A549 (cell line): ENCODE results near the gene GSTO2. TPM values are rescaled to one million over a fixed set of nuclear protein-coding genes. Genes with fewer than 3 reads are reported as not detected.

Experiments
- ATAC-seq, 2 experiments: fragments of 200-7000 bp in 1 of 2; fragments of >200 bp in 1 of 2; cut with Nextera tagmentation in 1 of 2; cut with Tn5 transposase in 1 of 2; 3 replicates each; pipeline versions ENCODE4 v1.8.0 to v1.9.1; 2018 to 2020; ENCODE audit warnings: mild to moderate bottlenecking in 1 of 2, moderate library complexity in 1 of 2
- CTCF ChIA-PET: fragments of 300-600 bp; sonication (Branson Sonifier 250); formaldehyde crosslinking; extraction: SDS; loops from one replicate; lab custom pipeline; 2021; ENCODE audit warnings: antibody characterized with exemption, inconsistent platforms; lab: Yijun Ruan, JAX
- POLR2A ChIA-PET: fragments of 350-600 bp; formaldehyde crosslinking; extraction: SDS; loops from one replicate; lab custom pipeline; 2021; ENCODE audit warnings: antibody characterized with exemption, inconsistent platforms; lab: Yijun Ruan, JAX
- DNase-seq, 2 experiments: peaks; one replicate each; pipeline versions ENCODE4 v3.0.0 to v3.0.0-alpha.2; 2011 to 2016; ENCODE audit warnings: low read depth in 1 of 2, low spot score in 1 of 2
- FAIRE-seq: peaks from 2 replicates; lab custom pipeline; 2011; peaks lifted over from hg19 to GRCh38; lab: Jason Lieb, UNC
- H3K27ac ChIP-seq, 2 experiments: fragments of >200 bp; sonication (Bioruptor Twin); formaldehyde crosslinking; 3 replicates each; pipeline ENCODE4 v1.5.1; 2016 to 2017
- H3K4me1 ChIP-seq: fragments of >200 bp; sonication (Bioruptor Twin); formaldehyde crosslinking; 3 replicates; pipeline ENCODE4 v1.6.1; 2016
- H3K4me2 ChIP-seq: fragments of >200 bp; sonication (Bioruptor Twin); formaldehyde crosslinking; 3 replicates; pipeline ENCODE4 v1.6.1; 2016
- H3K4me3 ChIP-seq: fragments of >200 bp; sonication (Bioruptor Twin); formaldehyde crosslinking; 3 replicates; pipeline ENCODE4 v1.5.1; 2016
- H3K9me3 ChIP-seq: fragments of >200 bp; sonication (Bioruptor Twin); formaldehyde crosslinking; 3 replicates; pipeline ENCODE4 v1.6.1; 2016
- CBX2 ChIP-seq: fragments of 200-600 bp; sonication (generic); IDR thresholded peaks from 2 replicates; pipeline ENCODE4 v1.6.1; 2016; ENCODE audit warnings: low read depth, mild to moderate bottlenecking, borderline replicate concordance
- CEBPB ChIP-seq, 2 experiments: fragments of >200 bp in 1 of 2; sonication (Bioruptor Twin) in 1 of 2; formaldehyde crosslinking in 1 of 2; IDR thresholded peaks; 2 replicates each; pipeline ENCODE4 v1.6.1; 2012 to 2016
- CHD2 ChIP-seq: fragments of 150-350 bp; IDR thresholded peaks from 2 replicates; pipeline ENCODE4 v1.6.1; 2014; ENCODE audit warnings: low read length; ENCODE audit not compliant: partially characterized antibody
- CHD4 ChIP-seq: fragments of 200-600 bp; sonication (generic); IDR thresholded peaks from 2 replicates; pipeline ENCODE4 v1.6.1; 2016; ENCODE audit warnings: antibody characterized with exemption, mild to moderate bottlenecking, borderline replicate concordance
- EHMT2 ChIP-seq: fragments of 200-600 bp; sonication (generic); IDR thresholded peaks from 2 replicates; pipeline ENCODE4 v1.6.1; 2016; ENCODE audit warnings: antibody characterized with exemption, low read depth, mild to moderate bottlenecking, moderate library complexity
- FOXS1 ChIP-seq: fragments of 250-450 bp; sonication (Bioruptor Pico); IDR thresholded peaks from 2 replicates; pipeline ENCODE4 v1.5.0; 2020; ENCODE audit warnings: mild to moderate bottlenecking, moderate library complexity
- GATA3 ChIP-seq: IDR thresholded peaks from 2 replicates; pipeline ENCODE4 v1.6.1; 2012; ENCODE audit warnings: borderline replicate concordance
- HDAC2 ChIP-seq: fragments of 200-600 bp; sonication (generic); IDR thresholded peaks from 2 replicates; pipeline ENCODE4 v1.6.1; 2016
- HEYL ChIP-seq: fragments of 250-450 bp; sonication (Bioruptor Pico); IDR thresholded peaks from 2 replicates; pipeline ENCODE4 v1.8.0; 2021; ENCODE audit warnings: mild to moderate bottlenecking, moderate library complexity
- HOXA7 ChIP-seq: fragments of 250-450 bp; sonication (Bioruptor Pico); IDR thresholded peaks from 2 replicates; pipeline ENCODE4 v1.5.0; 2020; ENCODE audit warnings: mild to moderate bottlenecking, moderate library complexity
- HOXB5 ChIP-seq: fragments of 250-450 bp; sonication (Bioruptor Pico); IDR thresholded peaks from 2 replicates; pipeline ENCODE4 v1.5.0; 2020; ENCODE audit warnings: mild to moderate bottlenecking, moderate library complexity
- JUN ChIP-seq, 2 experiments: fragments of >200 bp; sonication (Bioruptor Twin); formaldehyde crosslinking; IDR thresholded peaks; 2 replicates in 1 of 2; 3 replicates in 1 of 2; pipeline ENCODE4 v1.6.1; 2016 to 2017
- JUNB ChIP-seq: fragments of >200 bp; sonication (Bioruptor Twin); formaldehyde crosslinking; IDR thresholded peaks from 2 replicates; pipeline ENCODE4 v1.6.1; 2016
- KDM1A ChIP-seq: fragments of 200-600 bp; sonication (generic); IDR thresholded peaks from 2 replicates; pipeline ENCODE4 v1.6.1; 2016; ENCODE audit warnings: low read depth, mild to moderate bottlenecking
- MYC ChIP-seq: IDR thresholded peaks from 2 replicates; pipeline ENCODE4 v1.6.1; 2012; ENCODE audit warnings: mild to moderate bottlenecking, inconsistent platforms, low read length, improper control_type of control experiment, borderline replicate concordance
- NFE2L2 ChIP-seq: fragments of 150-350 bp; conservative IDR thresholded peaks from 2 replicates; pipeline ENCODE4 v1.6.1; 2014; ENCODE audit warnings: low read length
- NR3C1 ChIP-seq: fragments of >200 bp; sonication (Bioruptor Twin); formaldehyde crosslinking; IDR thresholded peaks from 3 replicates; pipeline ENCODE4 v1.6.1; 2017
- PHF8 ChIP-seq: fragments of 200-600 bp; sonication (generic); IDR thresholded peaks from 2 replicates; pipeline ENCODE4 v1.6.1; 2016; ENCODE audit warnings: low read depth, mild to moderate bottlenecking, antibody characterized with exemption, moderate library complexity, borderline replicate concordance
- POLR2A ChIP-seq: IDR thresholded peaks from 2 replicates; pipeline ENCODE4 v1.6.1; 2012; ENCODE audit warnings: mild to moderate bottlenecking, low read length
- POLR2AphosphoS2 ChIP-seq: conservative IDR thresholded peaks from 2 replicates; pipeline ENCODE4 v1.6.1; 2012; ENCODE audit warnings: low read length, improper control_type of control experiment, inconsistent platforms
- RAD21 ChIP-seq, 2 experiments: fragments of >200 bp in 1 of 2; sonication (Bioruptor Twin) in 1 of 2; formaldehyde crosslinking in 1 of 2; IDR thresholded peaks in 1 of 2; conservative IDR thresholded peaks in 1 of 2; 2 replicates in 1 of 2; 3 replicates in 1 of 2; pipeline ENCODE4 v1.6.1; 2012 to 2018; ENCODE audit warnings: inconsistent platforms in 1 of 2
- RCOR1 ChIP-seq: fragments of 150-350 bp; IDR thresholded peaks from 2 replicates; pipeline ENCODE4 v1.6.1; 2014; ENCODE audit warnings: antibody characterized with exemption, low read length, low read depth
- RNF2 ChIP-seq: fragments of 200-600 bp; sonication (generic); IDR thresholded peaks from 2 replicates; pipeline ENCODE4 v1.6.1; 2016; ENCODE audit warnings: low read depth, mild to moderate bottlenecking, antibody characterized with exemption, moderate library complexity, borderline replicate concordance
- TFCP2L1 ChIP-seq: fragments of 250-450 bp; sonication (Bioruptor Pico); IDR thresholded peaks from 2 replicates; pipeline ENCODE4 v1.5.0; 2021; ENCODE audit warnings: mild to moderate bottlenecking
- TP53 ChIP-seq: fragments of 250-450 bp; sonication (Bioruptor Pico); IDR thresholded peaks from 2 replicates; pipeline ENCODE4 v1.5.0; 2021; ENCODE audit warnings: mild to moderate bottlenecking, moderate library complexity
- ZFP36 ChIP-seq: fragments of 450-650 bp; IDR thresholded peaks from 2 replicates; pipeline ENCODE4 v1.6.1; 2014; ENCODE audit warnings: borderline replicate concordance; ENCODE audit not compliant: partially characterized antibody
- ZNF302 ChIP-seq: fragments of 250-450 bp; sonication (Bioruptor Pico); IDR thresholded peaks from 2 replicates; pipeline ENCODE4 v1.9.0; 2021; ENCODE audit warnings: inconsistent platforms, mild to moderate bottlenecking, moderate library complexity
- ZSCAN20 ChIP-seq: fragments of 250-450 bp; sonication (Bioruptor Pico); IDR thresholded peaks from 2 replicates; pipeline ENCODE4 v1.8.0; 2022; ENCODE audit warnings: mild to moderate bottlenecking, moderate library complexity
- WGBS: methylation state at CpG from one replicate; pipeline ENCODE4 v1.1.6; 2017; ENCODE audit errors: missing lambda C conversion rate; 5-methylcytosine and 5-hydroxymethylcytosine counted together
- polyA plus RNA-seq, 4 experiments: library from polyadenylated mRNA; depleted of rRNA in 3 of 4; stranded (reverse); fragments of >200 nt; fragmentation: RNase III in 1 of 4; extraction: RNeasy Plus Mini Kit Qiagen cat#74134 plus additional on column Dnase treatment in 1 of 4; gene quantifications; 2 replicates in 3 of 4; 3 replicates in 1 of 4; pipeline ENCODE4 v1.2.3, GENCODE V29; 2011 to 2017
- TF ChIP-seq, protein P1 (sequence below): IDR thresholded peaks from 2 replicates; pipeline ENCODE4 v1.6.1; 2012; ENCODE audit warnings: low read depth, borderline replicate concordance
- TF ChIP-seq, protein P2 (sequence below): fragments of 450-650 bp; IDR thresholded peaks from 2 replicates; pipeline ENCODE4 v1.6.1; 2014; ENCODE audit warnings: antibody characterized with exemption
- TF ChIP-seq, protein P3 (sequence below): fragments of 150-350 bp; IDR thresholded peaks from 2 replicates; pipeline ENCODE4 v1.6.1; 2014; ENCODE audit warnings: low read depth, mild to moderate bottlenecking, low read length

GSTO2 gene
- polyA plus RNA-seq, 2 of the 4 experiments (the other 2 are of a cell fraction), result 1.3 to 5.7 TPM

DNA sequence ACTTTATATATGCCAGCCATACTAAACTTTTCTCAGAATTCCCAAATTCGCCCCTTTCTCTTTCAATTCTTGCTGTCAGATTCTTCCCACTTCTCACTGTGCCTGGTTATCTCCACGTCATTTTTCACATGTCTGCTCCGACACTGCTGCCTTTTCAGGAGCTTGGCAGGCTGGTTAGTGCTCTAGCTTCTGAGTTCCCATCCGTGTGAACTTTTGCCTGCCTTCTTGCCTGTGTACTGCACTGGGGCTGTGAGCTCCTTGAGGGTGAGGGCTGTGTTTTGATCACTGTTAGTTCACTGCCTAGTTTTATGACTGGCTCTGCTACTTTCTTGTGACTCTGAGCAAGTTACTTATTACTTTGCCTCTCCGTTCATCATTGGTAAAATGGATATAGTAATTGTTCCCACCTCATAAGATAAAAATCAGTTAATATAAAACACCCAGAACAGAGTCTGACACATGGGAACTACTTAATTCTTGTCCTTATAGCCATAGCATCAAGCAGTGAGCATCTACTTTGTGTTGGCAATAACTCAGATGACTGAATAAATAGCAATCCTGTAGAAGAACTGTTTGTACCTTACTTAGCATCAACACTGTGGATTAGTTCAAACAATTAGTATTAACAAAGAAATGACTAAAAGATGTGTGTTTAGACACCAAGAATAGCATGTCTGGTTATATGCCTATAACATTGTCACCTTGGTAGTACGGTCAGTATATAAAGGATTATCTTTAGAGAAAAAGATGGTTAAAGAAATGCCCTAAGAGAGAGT is 8.8 kb upstream of the GSTO2 start:
- no peaks in the 10 kb centered on the region for H3K9me3 ChIP-seq
- no peak for FAIRE-seq
- no peak for DNase-seq
- ChIA-PET POLR2A (no interaction called here), CTCF (interaction anchor here (0.7 to 3.4 kb wide), 4 partner anchors 8 to 90 kb away, joined by 3 to 11 read pairs (median 4); no protein-coding TSS in a partner anchor)
- 83% methylated on average over 6 of the region's 6 CpGs for WGBS
- ATAC-seq, result no peak
- peak overlapping the region; percentile 15; the same call in 2 of the 3 replicates for H3K4me2 ChIP-seq
- TF ChIP-seq TP53 (CRISPR knock-in tag) (no peak), CHD2 (no peak), NR3C1 (no peak)
- no peak overlapping the region for H3K4me3 ChIP-seq
- H3K27ac ChIP-seq, result peak overlapping the region in 1 of 2 experiments; percentile 11; a peak in 1 of 6 replicates
- H3K4me1 ChIP-seq, result peaks cover 37% of the 10 kb centered on the region

DNA sequence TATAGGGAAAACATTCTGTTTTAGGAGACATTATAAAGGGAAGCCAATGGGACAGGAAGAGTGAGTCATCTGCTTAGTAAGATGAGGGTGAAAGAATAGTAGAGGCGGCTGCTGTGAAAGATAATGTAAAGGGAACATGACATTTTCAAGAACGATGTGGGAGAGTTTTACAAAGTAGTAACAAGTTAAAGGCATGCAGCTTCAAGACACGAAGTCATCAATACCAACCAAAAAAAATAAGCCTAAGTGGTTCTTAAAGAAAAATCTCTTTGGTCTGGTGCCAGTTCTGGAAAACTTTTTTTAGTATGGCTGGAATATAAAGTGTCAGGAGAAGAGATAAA is 8.2 kb upstream of the GSTO2 start:
- Histone ChIP-seq H3K4me3 (no peak overlapping the region), H3K4me1 (peaks cover 37% of the 10 kb centered on the region), H3K4me2 (peak overlapping the region; percentile 15; the same call in 2 of the 3 replicates), H3K27ac (peak overlapping the region in 1 of 2 experiments; percentile 6; a peak in 1 of 6 replicates), H3K9me3 (no peaks in the 10 kb centered on the region)
- ChIA-PET POLR2A (no interaction called here), CTCF (interaction anchor here (2.6 kb wide), 1 partner anchor 90 kb away, joined by 7 read pairs; no protein-coding TSS in a partner anchor)
- whole genome bisulfite sequencing, result 29% methylated on average over 3 of the region's 3 CpGs
- DNase-seq (no peak), FAIRE-seq (no peak), ATAC-seq (no peak)
- TF ChIP-seq RCOR1 (no peak), CBX2 (no peak), RAD21 (conservative IDR thresholded peaks at IDR 0.05 in 1 of 2, IDR thresholded peaks at IDR 0.05 in 1 of 2) (no peak), ZNF302 (CRISPR knock-in tag) (no peak), PHF8 (no peak), EHMT2 (no peak), KDM1A (no peak), JUNB (no peak), MYC (no peak), POLR2A (no peak), RNF2 (no peak), GATA3 (no peak), JUN (IDR thresholded peaks at IDR 0.05) (no peak)
- TF ChIP-seq, protein P1, sequence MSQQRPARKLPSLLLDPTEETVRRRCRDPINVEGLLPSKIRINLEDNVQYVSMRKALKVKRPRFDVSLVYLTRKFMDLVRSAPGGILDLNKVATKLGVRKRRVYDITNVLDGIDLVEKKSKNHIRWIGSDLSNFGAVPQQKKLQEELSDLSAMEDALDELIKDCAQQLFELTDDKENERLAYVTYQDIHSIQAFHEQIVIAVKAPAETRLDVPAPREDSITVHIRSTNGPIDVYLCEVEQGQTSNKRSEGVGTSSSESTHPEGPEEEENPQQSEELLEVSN, result no peak

DNA sequence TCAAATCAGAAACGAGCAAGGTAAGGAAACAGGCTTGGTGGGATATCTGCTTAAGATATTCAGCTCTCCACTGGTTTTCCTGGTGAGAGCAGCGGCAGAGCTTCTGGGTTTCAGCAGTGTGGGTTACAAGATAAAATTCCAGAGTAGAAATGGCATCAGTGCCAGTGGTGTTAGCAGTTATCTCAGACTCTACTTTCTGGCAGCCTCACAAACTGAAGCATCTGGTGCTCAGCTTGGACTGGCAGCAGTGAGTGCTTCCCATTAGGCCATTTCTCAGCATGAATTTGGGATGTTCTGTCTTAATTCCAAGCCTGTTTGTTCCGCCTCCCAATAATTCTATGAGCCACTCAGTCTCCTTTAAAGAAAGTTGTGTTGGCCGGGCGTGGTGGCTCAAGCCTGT is 6.9 kb upstream of the GSTO2 start:
- Histone ChIP-seq H3K9me3 (no peaks in the 10 kb centered on the region), H3K4me1 (peaks cover 25% of the 10 kb centered on the region), H3K4me3 (no peak overlapping the region), H3K4me2 (no peak overlapping the region), H3K27ac (no peak overlapping the region)
- 92% methylated on average over 5 of the region's 5 CpGs for WGBS
- DNase-seq (no peak), FAIRE-seq (no peak), ATAC-seq (no peak)
- CTCF ChIA-PET, result interaction anchor here (1.0 to 2.6 kb wide), 7 partner anchors 9 to 213 kb away, joined by 3 to 7 read pairs (median 4); no protein-coding TSS in a partner anchor
- POLR2A ChIA-PET, result no interaction called here
- TF ChIP-seq POLR2AphosphoS2 (no peak), CEBPB (IDR thresholded peaks at IDR 0.05) (no peak)

DNA sequence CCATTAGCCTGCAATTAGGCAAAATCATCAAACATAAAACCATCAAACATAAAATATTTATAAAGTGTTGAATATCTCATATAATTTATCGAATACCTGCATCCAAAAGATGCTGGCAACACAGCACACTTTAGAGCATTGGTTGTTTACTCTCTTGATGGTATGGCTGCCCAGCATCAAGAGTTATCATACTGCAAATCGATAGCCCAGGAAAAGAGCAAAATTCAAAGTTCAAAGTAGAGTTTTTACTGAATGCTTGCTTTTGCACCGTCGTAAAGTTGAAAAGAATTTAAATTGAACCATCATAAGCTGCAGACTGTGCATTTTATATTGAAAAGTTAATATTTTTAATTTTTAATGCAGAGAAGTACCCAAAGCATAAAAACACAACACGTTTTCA is 4.2 kb upstream of the GSTO2 start:
- DNase-seq (no peak), ATAC-seq (no peak), FAIRE-seq (no peak)
- no peak overlapping the region for H3K4me3 ChIP-seq
- 95% methylated on average over 5 of the region's 5 CpGs for whole genome bisulfite sequencing
- ChIA-PET CTCF (interaction anchor here (1.6 kb wide), 1 partner anchor 220 kb away, joined by 4 read pairs; no protein-coding TSS in a partner anchor), POLR2A (no interaction called here)
- H3K4me2 ChIP-seq, result no peak overlapping the region
- peaks cover 30% of the 10 kb centered on the region for H3K4me1 ChIP-seq
- H3K9me3 ChIP-seq, result no peaks in the 10 kb centered on the region
- H3K27ac ChIP-seq, result no peak overlapping the region
- TF ChIP-seq FOXS1 (CRISPR knock-in tag) (no peak), ZFP36 (no peak), TFCP2L1 (no peak), HDAC2 (no peak), HEYL (CRISPR knock-in tag) (no peak), CHD4 (no peak), NFE2L2 (no peak), NR3C1 (no peak), HOXA7 (CRISPR knock-in tag) (no peak), HOXB5 (CRISPR knock-in tag) (no peak), ZSCAN20 (CRISPR knock-in tag) (no peak)
- TF ChIP-seq, protein P2, sequence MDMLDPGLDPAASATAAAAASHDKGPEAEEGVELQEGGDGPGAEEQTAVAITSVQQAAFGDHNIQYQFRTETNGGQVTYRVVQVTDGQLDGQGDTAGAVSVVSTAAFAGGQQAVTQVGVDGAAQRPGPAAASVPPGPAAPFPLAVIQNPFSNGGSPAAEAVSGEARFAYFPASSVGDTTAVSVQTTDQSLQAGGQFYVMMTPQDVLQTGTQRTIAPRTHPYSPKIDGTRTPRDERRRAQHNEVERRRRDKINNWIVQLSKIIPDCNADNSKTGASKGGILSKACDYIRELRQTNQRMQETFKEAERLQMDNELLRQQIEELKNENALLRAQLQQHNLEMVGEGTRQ, result no peak
- TF ChIP-seq, protein P3, sequence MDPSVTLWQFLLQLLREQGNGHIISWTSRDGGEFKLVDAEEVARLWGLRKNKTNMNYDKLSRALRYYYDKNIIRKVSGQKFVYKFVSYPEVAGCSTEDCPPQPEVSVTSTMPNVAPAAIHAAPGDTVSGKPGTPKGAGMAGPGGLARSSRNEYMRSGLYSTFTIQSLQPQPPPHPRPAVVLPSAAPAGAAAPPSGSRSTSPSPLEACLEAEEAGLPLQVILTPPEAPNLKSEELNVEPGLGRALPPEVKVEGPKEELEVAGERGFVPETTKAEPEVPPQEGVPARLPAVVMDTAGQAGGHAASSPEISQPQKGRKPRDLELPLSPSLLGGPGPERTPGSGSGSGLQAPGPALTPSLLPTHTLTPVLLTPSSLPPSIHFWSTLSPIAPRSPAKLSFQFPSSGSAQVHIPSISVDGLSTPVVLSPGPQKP, result no peak
